Measurements from ENCODE around the gene CHRM1.

Gene CHRM1

DNA sequence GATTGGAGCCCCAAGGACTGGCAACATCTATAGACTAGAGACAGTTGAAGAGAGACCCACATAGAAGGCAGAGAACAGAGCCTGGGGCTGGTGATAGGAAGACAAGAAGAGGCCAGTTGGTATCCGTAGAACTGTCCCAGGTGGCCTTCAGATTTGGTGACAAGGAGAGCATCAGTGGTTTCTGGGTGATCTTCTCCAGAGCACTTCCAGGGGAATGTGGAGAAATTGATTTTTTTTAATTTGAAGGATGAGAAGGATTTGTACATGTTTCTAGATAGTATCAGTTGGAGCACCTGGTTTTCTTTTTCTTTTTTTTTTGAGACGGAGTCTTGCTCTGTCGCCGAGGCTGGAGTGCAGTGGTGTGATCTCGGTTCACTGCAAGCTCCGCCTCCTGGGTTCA, 25.7 kb downstream of the CHRM1 start:
- no peak overlapping the region for H3K27ac ChIP-seq (ENCODE audit: low read length, poor library complexity, severe bottlenecking)

GRCh38 chr11:62892077-62892922, 28.9 kb downstream of the CHRM1 start:
- H3K27me3 ChIP-seq (ENCODE audit: control insufficient read depth in 1 of 2, insufficient read depth in 1 of 2, low read length in 2 of 2): peaks cover 0 to 4% of the 10 kb centered on the region in 2 experiments
- no peak overlapping the region for H3K14ac ChIP-seq (ENCODE audit: low read length in 2 of 2)
- no peak overlapping the region for H3K9ac ChIP-seq (ENCODE audit: low read length)
- DNase-seq: no peak
- no peak overlapping the region for H3K27ac ChIP-seq (ENCODE audit: low read length, poor library complexity, severe bottlenecking)
- H3K4me1 ChIP-seq (ENCODE audit: control insufficient read depth, insufficient read depth, low read depth, low read length): peaks cover 11% of the 10 kb centered on the region
- no peaks in the 10 kb centered on the region for H3K9me3 ChIP-seq (ENCODE audit: control insufficient read depth, low read length)
- H3K79me1 ChIP-seq (replicated peaks; ENCODE audit: low read length, poor library complexity, severe bottlenecking): peaks cover 8% of the 10 kb centered on the region
- no peak overlapping the region for H4K91ac ChIP-seq (ENCODE audit: low read length)
- H2AK5ac ChIP-seq (ENCODE audit: low read length, severe bottlenecking): no peak overlapping the region
- H2BK12ac ChIP-seq (ENCODE audit: low read length in 2 of 2): no peak overlapping the region
- no peak overlapping the region for H4K8ac ChIP-seq (ENCODE audit: low read length)
- H3K36me3 ChIP-seq (ENCODE audit: control insufficient read depth in 1 of 2, insufficient read depth in 2 of 2, low read depth in 1 of 2, low read length in 2 of 2): peaks cover 21 to 29% of the 10 kb centered on the region in 2 experiments
- H3K4ac ChIP-seq (ENCODE audit: low read depth in 1 of 2, low read length in 2 of 2): no peak overlapping the region
- H2BK15ac ChIP-seq (ENCODE audit: low read depth, poor library complexity, severe bottlenecking): no peak overlapping the region
- no peak overlapping the region for H3K23ac ChIP-seq (ENCODE audit: low read length in 2 of 2)
- H2AFZ ChIP-seq (ENCODE audit: low read depth, low read length): no peak overlapping the region
- H3K4me3 ChIP-seq (ENCODE audit: insufficient read depth in 1 of 2, low read depth in 1 of 2, low read length in 2 of 2): no peak overlapping the region
- 93% methylated on average over 9 of the region's 10 CpGs for WGBS
- no peak overlapping the region for H2BK120ac ChIP-seq (ENCODE audit: low read depth, low read length)
- H2BK5ac ChIP-seq (ENCODE audit: low read depth, low read length, poor library complexity, severe bottlenecking): no peak overlapping the region
- no peak overlapping the region for H3K18ac ChIP-seq (ENCODE audit: low read depth in 1 of 2, low read length in 2 of 2)
- H3K4me2 ChIP-seq (ENCODE audit: low read length, poor library complexity, severe bottlenecking): no peak overlapping the region

More for the DNA sequence above, 25.7 kb downstream of the CHRM1 start:
- no peak overlapping the region for H3K9ac ChIP-seq (ENCODE audit: low read length)
- H3K9me3 ChIP-seq (ENCODE audit: control insufficient read depth, low read length): no peaks in the 10 kb centered on the region
- H3K23ac ChIP-seq (ENCODE audit: low read length in 2 of 2): no peak overlapping the region
- H3K14ac ChIP-seq (ENCODE audit: low read length in 2 of 2): no peak overlapping the region
- H2BK120ac ChIP-seq (ENCODE audit: low read depth, low read length): no peak overlapping the region
- H2BK12ac ChIP-seq (ENCODE audit: low read length in 2 of 2): no peak overlapping the region
- no peak overlapping the region for H4K8ac ChIP-seq (ENCODE audit: low read length)
- peaks cover 7 to 8% of the 10 kb centered on the region in 2 experiments for H3K27me3 ChIP-seq (ENCODE audit: control insufficient read depth in 1 of 2, insufficient read depth in 1 of 2, low read length in 2 of 2)
- no peaks in the 10 kb centered on the region for H3K4me1 ChIP-seq (ENCODE audit: control insufficient read depth, insufficient read depth, low read depth, low read length)
- no peak overlapping the region for H4K91ac ChIP-seq (ENCODE audit: low read length)
- H3K18ac ChIP-seq (ENCODE audit: low read depth in 1 of 2, low read length in 2 of 2): no peak overlapping the region
- no peak overlapping the region for H2AFZ ChIP-seq (ENCODE audit: low read depth, low read length)
- no peak overlapping the region for H3K4ac ChIP-seq (ENCODE audit: low read depth in 1 of 2, low read length in 2 of 2)
- H3K4me3 ChIP-seq (ENCODE audit: insufficient read depth in 1 of 2, low read depth in 1 of 2, low read length in 2 of 2): no peak overlapping the region
- no peak overlapping the region for H2AK5ac ChIP-seq (ENCODE audit: low read length, severe bottlenecking)
- no peak overlapping the region for H2BK5ac ChIP-seq (ENCODE audit: low read depth, low read length, poor library complexity, severe bottlenecking)
- no peaks in the 10 kb centered on the region for H3K36me3 ChIP-seq (ENCODE audit: control insufficient read depth in 1 of 2, insufficient read depth in 2 of 2, low read depth in 1 of 2, low read length in 2 of 2)
- no peaks in the 10 kb centered on the region for H3K79me1 ChIP-seq (replicated peaks; ENCODE audit: low read length, poor library complexity, severe bottlenecking)
- no peak overlapping the region for H2BK15ac ChIP-seq (ENCODE audit: low read depth, poor library complexity, severe bottlenecking)
- DNase-seq: no peak
- no peak overlapping the region for H3K4me2 ChIP-seq (ENCODE audit: low read length, poor library complexity, severe bottlenecking)
- whole genome bisulfite sequencing: 91% methylated on average over 6 of the region's 6 CpGs

GRCh38 chr11:62889484-62890437, 31.4 kb downstream of the CHRM1 start:
- no peak overlapping the region for H3K14ac ChIP-seq (ENCODE audit: low read length in 2 of 2)
- H2BK120ac ChIP-seq (ENCODE audit: low read depth, low read length): no peak overlapping the region
- no peak overlapping the region for H2BK12ac ChIP-seq (ENCODE audit: low read length in 2 of 2)
- DNase-seq: peak; percentile 68
- H3K23ac ChIP-seq (ENCODE audit: low read length in 2 of 2): no peak overlapping the region
- no peak overlapping the region for H2BK15ac ChIP-seq (ENCODE audit: low read depth, poor library complexity, severe bottlenecking)
- peaks cover 22% of the 10 kb centered on the region for H3K79me1 ChIP-seq (replicated peaks; ENCODE audit: low read length, poor library complexity, severe bottlenecking)
- H3K27ac ChIP-seq (ENCODE audit: low read length, poor library complexity, severe bottlenecking): peak overlapping the region; percentile 9
- H3K27me3 ChIP-seq (ENCODE audit: control insufficient read depth in 1 of 2, insufficient read depth in 1 of 2, low read length in 2 of 2): no peaks in the 10 kb centered on the region
- H2BK5ac ChIP-seq (ENCODE audit: low read depth, low read length, poor library complexity, severe bottlenecking): no peak overlapping the region
- no peak overlapping the region for H3K4me2 ChIP-seq (ENCODE audit: low read length, poor library complexity, severe bottlenecking)
- H3K9me3 ChIP-seq (ENCODE audit: control insufficient read depth, low read length): no peaks in the 10 kb centered on the region
- H3K9ac ChIP-seq (ENCODE audit: low read length): peak overlapping the region; percentile 16
- no peak overlapping the region for H2AFZ ChIP-seq (ENCODE audit: low read depth, low read length)
- WGBS: 44% methylated on average over 10 of the region's 11 CpGs
- H3K4me1 ChIP-seq (ENCODE audit: control insufficient read depth, insufficient read depth, low read depth, low read length): peaks cover 18% of the 10 kb centered on the region
- no peak overlapping the region for H3K18ac ChIP-seq (ENCODE audit: low read depth in 1 of 2, low read length in 2 of 2)
- H2AK5ac ChIP-seq (ENCODE audit: low read length, severe bottlenecking): peak overlapping the region; percentile 24
- H4K91ac ChIP-seq (ENCODE audit: low read length): no peak overlapping the region
- peaks cover 44 to 54% of the 10 kb centered on the region in 2 experiments for H3K36me3 ChIP-seq (ENCODE audit: control insufficient read depth in 1 of 2, insufficient read depth in 2 of 2, low read depth in 1 of 2, low read length in 2 of 2)
- H3K4me3 ChIP-seq (ENCODE audit: insufficient read depth in 1 of 2, low read depth in 1 of 2, low read length in 2 of 2): no peak overlapping the region
- no peak overlapping the region for H3K4ac ChIP-seq (ENCODE audit: low read depth in 1 of 2, low read length in 2 of 2)
- peak overlapping the region; percentile 38 for H4K8ac ChIP-seq (ENCODE audit: low read length)

GRCh38 chr11:62889126-62889483, 32.1 kb downstream of the CHRM1 start:
- 70% methylated on average over 2 of the region's 2 CpGs for WGBS
- Histone ChIP-seq H4K8ac (ENCODE audit: low read length) (peak overlapping the region; percentile 38), H3K36me3 (ENCODE audit: control insufficient read depth in 1 of 2, insufficient read depth in 2 of 2, low read depth in 1 of 2, low read length in 2 of 2) (peaks cover 50 to 61% of the 10 kb centered on the region in 2 experiments), H3K4me3 (ENCODE audit: insufficient read depth in 1 of 2, low read depth in 1 of 2, low read length in 2 of 2) (no peak overlapping the region), H2BK5ac (ENCODE audit: low read depth, low read length, poor library complexity, severe bottlenecking) (no peak overlapping the region), H3K4me2 (ENCODE audit: low read length, poor library complexity, severe bottlenecking) (no peak overlapping the region), H3K9ac (ENCODE audit: low read length) (no peak overlapping the region), H2AK5ac (ENCODE audit: low read length, severe bottlenecking) (no peak overlapping the region), H2BK120ac (ENCODE audit: low read depth, low read length) (no peak overlapping the region), H3K27ac (ENCODE audit: low read length, poor library complexity, severe bottlenecking) (peak overlapping the region; percentile 15), H3K4ac (ENCODE audit: low read depth in 1 of 2, low read length in 2 of 2) (no peak overlapping the region), H3K79me1 (replicated peaks; ENCODE audit: low read length, poor library complexity, severe bottlenecking) (peaks cover 22% of the 10 kb centered on the region), H2AFZ (ENCODE audit: low read depth, low read length) (no peak overlapping the region), H3K27me3 (ENCODE audit: control insufficient read depth in 1 of 2, insufficient read depth in 1 of 2, low read length in 2 of 2) (no peaks in the 10 kb centered on the region), H4K91ac (ENCODE audit: low read length) (no peak overlapping the region), H2BK15ac (ENCODE audit: low read depth, poor library complexity, severe bottlenecking) (no peak overlapping the region), H3K9me3 (ENCODE audit: control insufficient read depth, low read length) (no peaks in the 10 kb centered on the region), H3K18ac (ENCODE audit: low read depth in 1 of 2, low read length in 2 of 2) (no peak overlapping the region), H3K14ac (ENCODE audit: low read length in 2 of 2) (no peak overlapping the region), H2BK12ac (ENCODE audit: low read length in 2 of 2) (no peak overlapping the region), H3K23ac (ENCODE audit: low read length in 2 of 2) (no peak overlapping the region), H3K4me1 (ENCODE audit: control insufficient read depth, insufficient read depth, low read depth, low read length) (peaks cover 19% of the 10 kb centered on the region)
- DNase-seq: no peak

All from mesenchymal stem cell (in vitro differentiated cells and primary cell).